Daoy (cell line): ENCODE measurements around the gene SLC39A7. TPM values are rescaled to one million over a fixed set of nuclear protein-coding genes. Genes with fewer than 3 reads are reported as not detected.

Experiments
- DNase-seq: peaks from one replicate; pipeline ENCODE4 v3.0.0-alpha.2; 2015; ENCODE audit warnings: low read depth
- total RNA-seq: library from RNA; depleted of rRNA; stranded (reverse); fragments of >200 nt; shearing (Covaris generic); gene quantifications from 2 replicates; pipeline ENCODE4 v1.2.3, GENCODE V29; 2014; rRNA removed

SLC39A7 gene, protein sequence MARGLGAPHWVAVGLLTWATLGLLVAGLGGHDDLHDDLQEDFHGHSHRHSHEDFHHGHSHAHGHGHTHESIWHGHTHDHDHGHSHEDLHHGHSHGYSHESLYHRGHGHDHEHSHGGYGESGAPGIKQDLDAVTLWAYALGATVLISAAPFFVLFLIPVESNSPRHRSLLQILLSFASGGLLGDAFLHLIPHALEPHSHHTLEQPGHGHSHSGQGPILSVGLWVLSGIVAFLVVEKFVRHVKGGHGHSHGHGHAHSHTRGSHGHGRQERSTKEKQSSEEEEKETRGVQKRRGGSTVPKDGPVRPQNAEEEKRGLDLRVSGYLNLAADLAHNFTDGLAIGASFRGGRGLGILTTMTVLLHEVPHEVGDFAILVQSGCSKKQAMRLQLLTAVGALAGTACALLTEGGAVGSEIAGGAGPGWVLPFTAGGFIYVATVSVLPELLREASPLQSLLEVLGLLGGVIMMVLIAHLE
- 104 and 121 TPM in 2 replicates for total RNA-seq

DNA sequence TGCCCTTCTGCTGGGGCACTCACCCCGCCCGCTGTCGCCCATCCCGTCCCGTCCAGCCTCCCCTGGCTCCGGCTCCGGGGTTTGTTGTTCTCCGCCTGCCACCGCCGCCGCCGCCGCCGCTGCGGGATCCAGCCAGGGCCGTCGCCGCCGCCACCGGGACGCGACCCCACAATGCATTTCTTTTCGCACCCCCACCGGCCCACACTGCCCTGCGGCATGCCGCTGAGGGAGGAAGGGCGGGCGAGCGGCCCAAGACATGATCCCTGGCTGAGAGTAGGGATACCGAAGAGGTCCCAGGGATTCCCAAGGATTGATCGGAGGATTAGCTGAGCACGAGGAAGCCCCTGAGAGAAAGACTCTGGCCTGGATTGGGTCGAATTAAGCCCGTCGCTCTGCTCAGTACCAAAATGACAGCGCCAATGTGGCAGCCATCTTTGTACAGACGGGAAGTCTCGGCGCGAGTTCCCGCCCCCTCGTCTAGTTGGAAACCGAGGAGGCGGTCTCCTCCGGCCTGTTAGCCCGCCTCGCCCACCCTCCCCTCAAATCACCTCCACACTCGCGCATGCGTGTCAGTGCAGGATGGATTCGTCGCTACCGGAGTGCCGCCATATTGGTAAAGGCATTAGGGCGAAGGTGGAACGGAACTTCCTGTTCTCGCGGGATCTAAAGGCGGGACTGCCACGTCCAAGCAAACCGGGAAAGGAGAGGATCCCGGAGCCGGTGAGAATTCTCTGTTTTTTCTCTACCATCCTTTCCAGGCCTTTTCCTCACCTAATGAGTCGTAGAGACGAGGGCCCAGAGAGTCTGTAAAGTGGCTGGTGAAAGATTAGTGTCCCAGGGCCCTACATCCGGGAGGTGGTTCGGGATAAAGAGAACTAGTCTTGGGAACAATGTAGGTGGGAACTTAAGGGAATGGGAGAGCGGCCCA, at the start of gene SLC39A7, which contains the start of gene RXRB:
Gene SLC39A7, plus strand, starts transcription at position 649 of the 928 bp plus-strand sequence. CDS start 379 bp downstream, outside the sequence.
Gene RXRB, minus strand, starts transcription at position 447 of the 928 bp plus-strand sequence. Its CDS starts 189 bp downstream, at position 258.
- peak; percentile 100 for DNase-seq

GRCh38 chr6:33151050-33151449, 49.6 kb upstream of the SLC39A7 start:
- no peak for DNase-seq

GRCh38 chr6:33154349-33154748, 46.3 kb upstream of the SLC39A7 start:
- DNase-seq = no peak

GRCh38 chr6:33156561-33156960, 44.1 kb upstream of the SLC39A7 start:
- DNase-seq = no peak

- DNase-seq = no peak
These were observed 43.7 kb upstream of the SLC39A7 start for GRCh38 chr6:33156964-33157363.

GRCh38 chr6:33160096-33160495, 40.6 kb upstream of the SLC39A7 start:
- DNase-seq = no peak

GRCh38 chr6:33160728-33161344, 39.8 kb upstream of the SLC39A7 start:
- DNase-seq = peak; percentile 95

GRCh38 chr6:33161354-33162331, 39.0 kb upstream of the SLC39A7 start:
- peak; percentile 80 for DNase-seq

- no peak for DNase-seq
These were observed 37.1 kb upstream of the SLC39A7 start for GRCh38 chr6:33163540-33163939.

- DNase-seq = no peak
These were observed 36.5 kb upstream of the SLC39A7 start for GRCh38 chr6:33164176-33164575.

DNA sequence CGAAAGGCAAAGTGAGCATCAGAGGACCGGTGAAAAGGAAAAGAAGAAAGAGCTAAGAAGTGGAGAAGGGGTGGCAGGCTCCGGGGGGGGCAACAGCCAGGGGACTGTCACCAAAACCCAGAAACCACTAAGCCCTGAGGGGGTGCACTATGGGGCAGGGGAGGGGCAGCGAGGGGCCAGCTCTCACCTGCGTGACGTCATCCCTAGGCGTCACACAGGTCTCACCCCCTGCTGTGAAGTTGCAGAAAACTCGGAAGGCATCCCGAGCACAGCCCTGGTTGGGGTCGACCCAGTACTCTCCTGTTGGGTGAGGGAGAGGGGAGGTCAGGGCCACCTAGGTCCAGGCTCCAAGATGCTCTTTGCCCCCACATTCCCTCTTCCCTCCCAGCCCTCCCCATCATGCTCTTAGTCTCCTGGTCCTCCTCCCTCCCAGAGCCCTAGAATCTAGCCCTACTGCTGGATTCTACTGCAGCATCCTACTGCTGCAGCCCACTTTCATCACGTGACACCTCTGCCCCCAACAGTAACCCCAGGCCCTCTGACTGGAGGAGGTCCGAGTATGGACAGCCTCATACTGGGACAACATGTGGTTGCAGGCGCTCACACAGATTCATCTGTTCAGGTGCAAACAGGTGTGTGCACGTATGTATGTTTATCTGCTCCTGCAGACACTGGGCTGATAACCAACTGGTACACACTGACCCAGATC, 35.8 kb upstream of the SLC39A7 start:
- DNase-seq = no peak

- no peak for DNase-seq
These were observed 34.9 kb upstream of the SLC39A7 start for GRCh38 chr6:33165581-33166258.

DNA sequence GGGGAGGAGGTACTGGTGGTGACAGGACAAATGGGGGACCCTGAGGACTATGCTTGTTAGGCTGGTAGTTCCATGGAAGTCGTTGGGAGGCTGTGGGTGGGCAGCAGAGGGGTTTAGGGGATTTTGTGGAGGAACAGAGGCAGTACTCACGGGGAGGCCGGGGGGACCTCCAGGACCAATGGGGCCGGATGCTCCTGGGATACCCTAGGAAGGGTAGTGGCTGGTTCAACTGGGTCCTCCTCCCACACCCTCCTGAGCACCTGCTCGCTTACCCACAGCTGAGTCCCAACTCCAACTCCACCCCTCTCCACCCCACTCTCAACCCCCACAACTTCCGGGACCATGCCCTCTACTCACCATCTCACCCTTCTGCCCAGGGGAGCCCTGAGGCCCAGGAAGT, 34.3 kb upstream of the SLC39A7 start:
- DNase-seq = no peak

- no peak for DNase-seq
These were observed 33.9 kb upstream of the SLC39A7 start for GRCh38 chr6:33166811-33167210.

GRCh38 chr6:33167374-33168283, 33.0 kb upstream of the SLC39A7 start:
- no peak for DNase-seq

DNA sequence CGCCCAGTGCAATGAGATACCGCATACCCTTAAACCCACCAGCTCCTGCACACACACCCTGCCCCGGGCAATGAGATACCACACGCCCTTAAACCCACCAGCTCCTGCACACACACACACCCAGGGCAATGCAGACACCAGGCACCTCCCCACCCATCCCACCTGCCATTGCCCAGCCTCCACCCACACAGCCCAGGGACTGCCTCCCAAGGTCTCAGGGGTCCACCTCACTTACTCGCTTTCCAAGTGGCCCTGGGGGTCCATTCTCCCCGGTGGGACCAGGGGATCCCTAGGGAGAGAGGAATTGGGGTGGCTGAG, 32.4 kb upstream of the SLC39A7 start:
- DNase-seq = no peak

DNA sequence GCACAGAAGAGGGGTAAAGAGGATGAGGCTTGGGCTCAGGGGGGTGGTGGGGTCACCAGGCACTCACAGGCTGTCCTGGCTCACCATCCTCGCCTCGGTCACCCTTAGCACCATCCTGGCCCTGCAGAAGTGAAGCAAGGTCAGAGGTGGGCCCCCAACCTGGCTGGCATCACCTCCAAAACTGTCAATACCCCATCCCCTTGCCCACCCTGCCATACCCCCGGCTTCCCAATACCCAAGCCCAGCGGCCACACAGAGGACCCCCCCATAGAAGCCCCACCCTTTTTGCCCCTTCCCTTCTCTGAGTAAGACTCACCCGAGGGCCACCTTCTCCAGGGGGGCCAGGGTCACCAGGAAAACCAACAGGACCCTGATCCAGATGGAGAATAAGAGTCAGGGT, 32.0 kb upstream of the SLC39A7 start:
- no peak for DNase-seq
